ENCODE data around the gene DENND2A.

Gene DENND2A

DNA sequence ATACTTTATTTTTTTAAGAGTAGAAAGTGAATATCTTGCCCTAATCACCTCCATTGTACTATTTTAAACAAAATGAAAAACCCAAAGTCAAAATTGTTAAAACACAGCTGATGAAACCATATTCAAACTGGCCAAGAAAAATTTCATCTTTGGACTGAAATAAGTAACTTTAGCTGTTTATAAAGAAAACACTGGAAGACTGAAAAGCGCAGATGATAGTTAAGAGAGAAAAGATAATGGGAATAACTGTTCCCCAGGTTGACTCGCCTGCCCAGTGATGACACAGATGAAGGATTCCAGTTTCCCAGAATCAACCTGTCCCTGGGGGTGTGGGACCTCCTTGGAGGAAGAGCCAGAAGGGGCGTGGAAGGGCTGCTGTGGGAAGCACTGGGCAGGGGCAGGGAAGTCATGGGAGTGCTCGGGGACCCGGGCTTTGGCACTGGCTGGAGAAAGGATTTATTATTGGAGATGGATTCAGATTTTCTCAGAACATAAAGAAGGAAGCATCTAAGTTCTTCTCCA, 43.1 kb downstream of the DENND2A start:
- no peak overlapping the region for H3K4me3 Mint-ChIP-seq
- H3K27ac Mint-ChIP-seq = no peak overlapping the region
- no peaks in the 10 kb centered on the region for H3K36me3 Mint-ChIP-seq

DNA sequence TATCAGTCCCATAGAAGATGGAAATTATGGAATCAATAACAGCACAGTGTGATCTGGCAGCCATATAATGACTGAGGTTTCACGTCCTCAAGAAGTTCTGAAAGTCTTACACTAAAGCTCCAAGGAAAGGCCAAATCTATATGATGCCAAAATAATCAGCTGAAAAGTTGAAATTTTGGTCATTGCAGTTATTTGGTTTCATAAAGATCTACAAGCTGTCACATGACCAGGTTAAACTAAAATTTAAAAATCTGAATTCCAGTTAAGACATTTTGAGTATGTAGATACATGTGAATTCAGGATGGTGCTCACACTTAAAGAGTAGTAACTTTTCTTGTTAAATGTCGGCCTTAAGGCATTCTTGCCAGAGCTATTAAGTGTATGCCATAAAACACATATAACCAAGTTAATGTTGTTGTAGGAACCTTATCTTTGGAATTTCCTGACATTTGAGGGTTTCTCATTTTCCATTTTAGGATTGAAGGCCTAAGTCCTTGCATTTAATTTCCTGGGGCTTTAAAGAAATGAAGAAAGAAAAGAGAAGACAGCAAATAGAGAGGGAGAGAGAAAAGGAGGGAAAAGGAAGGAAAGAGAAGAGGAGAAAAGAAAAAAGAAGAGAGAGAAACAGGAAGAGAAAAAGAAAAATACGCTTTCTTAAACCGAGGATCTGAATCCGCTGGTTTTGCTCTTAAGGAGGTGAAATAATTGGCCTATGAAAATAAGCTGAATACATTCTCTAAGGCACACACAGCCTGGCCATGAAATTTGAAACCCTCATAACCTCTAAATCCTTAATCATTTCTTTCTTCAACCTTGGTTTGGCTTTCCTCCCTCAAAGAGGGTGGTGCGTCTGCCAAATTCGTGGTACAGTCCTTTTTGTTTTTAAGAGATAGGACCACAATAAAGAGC, 43.8 kb downstream of the DENND2A start:
- no peaks in the 10 kb centered on the region for H3K9me3 Mint-ChIP-seq (ENCODE audit: low read depth)
- no peaks in the 10 kb centered on the region for H3K36me3 Mint-ChIP-seq
- H3K4me1 Mint-ChIP-seq (ENCODE audit: low read depth) = peaks cover 5% of the 10 kb centered on the region
- H3K27ac Mint-ChIP-seq = no peak overlapping the region
- no peak overlapping the region for H3K4me3 Mint-ChIP-seq
- H3K27me3 Mint-ChIP-seq = peaks cover 3% of the 10 kb centered on the region

More for the DNA sequence above, 43.1 kb downstream of the DENND2A start:
- Mint-ChIP-seq H3K27me3 (peaks cover 5% of the 10 kb centered on the region), H3K9me3 (ENCODE audit: low read depth) (no peaks in the 10 kb centered on the region), H3K4me1 (ENCODE audit: low read depth) (peaks cover 5% of the 10 kb centered on the region)

DNA sequence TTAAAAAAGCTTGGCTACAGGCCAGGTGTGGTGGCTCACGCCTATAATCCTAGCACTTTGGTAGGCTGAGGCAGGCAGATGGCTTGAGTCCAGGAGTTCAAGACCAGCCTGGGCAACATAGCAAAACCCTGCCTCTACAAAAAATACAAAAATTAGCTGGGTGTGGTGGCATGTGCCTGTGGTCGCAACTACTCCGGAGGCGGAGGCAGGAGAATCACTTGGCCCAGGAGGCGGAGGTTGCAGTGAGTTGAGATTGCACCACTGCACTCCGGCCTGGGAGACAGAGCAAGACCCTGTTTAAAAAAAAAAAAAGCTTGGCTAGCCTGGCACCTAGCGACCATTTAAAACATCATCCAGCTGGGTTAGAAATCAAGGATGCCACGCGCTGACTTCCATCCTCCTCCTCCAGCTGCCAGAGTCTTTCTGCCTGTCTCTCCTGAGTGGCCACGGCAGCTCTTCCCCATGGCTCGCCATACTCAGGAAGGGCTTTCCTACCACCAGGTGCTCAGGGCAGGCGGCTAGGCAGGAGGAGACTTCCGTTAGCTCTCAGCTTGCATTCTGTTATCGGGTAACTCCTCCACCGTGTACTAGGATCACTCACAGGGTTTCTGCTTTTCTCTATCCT, 45.0 kb downstream of the DENND2A start:
- H3K4me1 Mint-ChIP-seq (ENCODE audit: low read depth) = peaks cover 5% of the 10 kb centered on the region
- H3K27me3 Mint-ChIP-seq = peaks cover 3% of the 10 kb centered on the region
- no peak overlapping the region for H3K4me3 Mint-ChIP-seq
- H3K27ac Mint-ChIP-seq = no peak overlapping the region
- H3K36me3 Mint-ChIP-seq = no peaks in the 10 kb centered on the region
- no peaks in the 10 kb centered on the region for H3K9me3 Mint-ChIP-seq (ENCODE audit: low read depth)

DNA sequence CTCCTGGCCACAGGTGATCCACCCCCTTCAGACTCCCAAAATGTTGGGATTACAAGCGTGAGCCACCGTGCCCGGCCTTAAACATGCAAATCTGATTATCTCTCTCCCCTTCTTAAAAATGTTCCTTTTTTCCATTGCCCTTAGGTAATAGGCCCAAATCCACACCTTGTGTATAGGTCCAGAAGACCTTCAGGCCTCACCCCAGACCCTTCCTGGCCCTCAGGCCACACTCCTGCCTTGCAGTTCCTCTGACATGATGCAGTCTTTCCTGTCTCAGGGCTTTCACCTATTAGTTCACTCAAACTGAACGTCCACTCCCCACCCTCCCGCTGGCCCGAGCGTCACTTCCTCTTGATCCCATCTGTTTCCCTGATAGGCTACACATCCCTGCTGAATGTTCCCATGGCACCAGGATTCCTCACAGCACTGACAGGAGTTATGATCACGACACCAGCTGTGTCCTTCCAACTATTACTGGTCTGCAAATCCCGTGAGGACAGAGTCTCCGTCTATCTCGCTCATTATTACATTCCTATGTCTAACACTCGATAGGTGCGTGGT, 46.4 kb downstream of the DENND2A start:
- Mint-ChIP-seq H3K27ac (no peak overlapping the region), H3K36me3 (no peaks in the 10 kb centered on the region), H3K4me3 (no peak overlapping the region), H3K9me3 (ENCODE audit: low read depth) (no peaks in the 10 kb centered on the region), H3K27me3 (peaks cover 3% of the 10 kb centered on the region), H3K4me1 (ENCODE audit: low read depth) (peaks cover 5% of the 10 kb centered on the region)

DNA sequence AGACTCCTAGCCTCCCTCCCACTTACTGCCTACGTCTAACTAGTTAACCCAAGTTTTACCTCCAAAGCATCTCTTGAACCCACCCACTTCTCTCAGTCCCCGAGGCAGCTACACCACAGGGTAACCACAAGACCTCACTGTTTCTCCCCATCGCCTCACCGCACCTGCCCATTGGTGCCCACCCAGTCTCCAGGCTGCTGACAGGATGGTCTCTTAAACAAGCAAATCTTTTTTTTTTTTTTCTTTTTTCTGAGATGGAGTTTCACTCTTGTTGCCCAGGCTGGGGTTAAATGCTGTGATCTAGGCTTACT, 47.0 kb downstream of the DENND2A start:
- H3K27ac Mint-ChIP-seq = no peak overlapping the region
- H3K9me3 Mint-ChIP-seq (ENCODE audit: low read depth) = no peaks in the 10 kb centered on the region
- peaks cover 3% of the 10 kb centered on the region for H3K27me3 Mint-ChIP-seq
- no peaks in the 10 kb centered on the region for H3K36me3 Mint-ChIP-seq
- peaks cover 5% of the 10 kb centered on the region for H3K4me1 Mint-ChIP-seq (ENCODE audit: low read depth)
- no peak overlapping the region for H3K4me3 Mint-ChIP-seq

DNA sequence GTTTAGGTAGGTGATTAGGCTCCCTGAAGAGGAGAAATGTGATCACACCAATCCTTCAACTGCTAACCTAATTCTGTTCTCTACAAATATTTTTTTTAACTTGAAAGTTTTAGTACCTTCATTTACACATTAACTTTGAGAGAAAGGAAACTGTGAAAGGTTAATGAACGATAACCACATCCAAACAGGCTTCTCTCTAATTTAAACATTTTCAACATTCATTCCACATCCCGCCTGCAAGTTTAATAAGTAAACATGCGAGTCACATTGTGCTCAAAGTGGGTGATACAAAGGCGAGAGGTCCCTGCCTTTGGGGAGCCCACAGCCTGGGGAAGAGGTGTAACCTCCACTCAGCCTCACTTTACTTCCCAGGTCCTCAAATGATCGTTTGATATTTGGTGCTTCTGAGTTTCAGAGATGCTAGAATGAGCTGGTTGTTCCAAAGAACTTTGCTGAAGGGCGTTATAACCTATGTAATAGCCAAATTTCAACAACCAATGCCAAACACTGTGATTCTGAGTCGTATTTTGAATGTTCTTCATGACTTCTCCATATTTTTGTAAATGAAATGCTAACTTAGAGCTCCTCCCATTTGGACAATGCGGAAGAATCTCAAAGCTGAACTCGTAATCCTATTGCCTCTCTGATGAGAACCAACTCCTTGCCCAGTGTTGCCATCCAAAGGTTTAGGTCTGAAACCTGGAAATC, 47.5 kb downstream of the DENND2A start:
- Mint-ChIP-seq H3K27ac (no peak overlapping the region), H3K4me1 (ENCODE audit: low read depth) (peaks cover 5% of the 10 kb centered on the region), H3K4me3 (no peak overlapping the region), H3K9me3 (ENCODE audit: low read depth) (no peaks in the 10 kb centered on the region), H3K36me3 (no peaks in the 10 kb centered on the region), H3K27me3 (peaks cover 3% of the 10 kb centered on the region)

DNA sequence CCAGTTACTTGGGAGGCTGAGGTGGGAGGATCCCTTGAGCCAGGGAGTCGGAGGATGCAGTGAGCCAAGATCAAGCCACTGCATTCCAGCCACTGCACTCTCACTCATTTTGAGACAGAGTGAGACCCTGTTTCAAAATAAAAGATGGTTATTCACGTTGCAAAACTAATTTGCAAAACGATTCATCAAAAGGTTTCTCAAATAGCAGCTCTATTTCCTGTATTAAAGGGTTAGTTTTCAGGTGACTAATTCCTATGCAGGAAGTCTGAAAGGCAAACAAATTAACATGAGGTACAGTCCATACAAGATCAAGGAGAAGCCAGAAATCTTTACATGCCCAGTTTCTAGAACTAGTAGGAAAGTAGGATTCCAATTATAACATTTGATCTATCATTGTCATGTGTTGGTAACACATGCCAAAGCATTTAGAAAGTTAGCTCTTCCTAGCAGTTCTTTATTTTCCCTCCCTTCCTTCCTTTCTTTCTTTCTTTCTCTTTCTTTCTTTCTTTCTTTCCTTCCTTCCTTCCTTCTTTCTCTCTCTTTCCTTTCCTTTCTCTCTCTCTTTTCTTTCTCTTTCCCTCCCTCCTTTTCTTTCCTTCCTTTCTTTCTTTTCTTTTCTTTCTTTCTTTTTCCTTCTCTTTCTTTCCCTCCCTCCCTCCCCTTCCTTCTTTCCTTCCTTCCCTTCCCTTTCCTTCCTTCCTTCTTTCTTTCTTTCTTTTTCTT, 49.3 kb downstream of the DENND2A start:
- peaks cover 4% of the 10 kb centered on the region for H3K27me3 Mint-ChIP-seq
- H3K9me3 Mint-ChIP-seq (ENCODE audit: low read depth) = no peaks in the 10 kb centered on the region
- peaks cover 5% of the 10 kb centered on the region for H3K4me1 Mint-ChIP-seq (ENCODE audit: low read depth)
- H3K4me3 Mint-ChIP-seq = no peak overlapping the region
- no peak overlapping the region for H3K27ac Mint-ChIP-seq
- H3K36me3 Mint-ChIP-seq = no peaks in the 10 kb centered on the region

DNA sequence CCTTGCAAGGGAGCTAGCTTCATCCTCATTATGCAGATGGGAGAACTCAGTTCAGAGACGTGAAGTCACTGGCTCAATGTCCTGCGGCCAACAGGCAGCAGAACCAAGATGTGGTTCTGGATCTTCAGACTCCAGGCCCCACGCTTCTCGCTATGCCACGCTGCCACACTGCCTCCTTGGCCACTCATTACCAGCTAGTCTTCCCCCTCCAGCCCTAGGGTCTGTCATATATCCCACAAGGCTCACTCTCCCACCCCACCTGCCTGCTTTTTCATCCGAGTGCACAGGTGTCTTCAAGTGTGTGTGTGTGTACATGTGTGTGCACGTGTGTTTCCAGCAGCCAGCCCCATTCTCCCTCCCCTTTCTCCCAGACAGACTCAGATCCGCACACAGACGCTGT, 53.4 kb downstream of the DENND2A start:
- Mint-ChIP-seq H3K27ac (no peak overlapping the region), H3K9me3 (ENCODE audit: low read depth) (no peaks in the 10 kb centered on the region), H3K4me1 (ENCODE audit: low read depth) (no peaks in the 10 kb centered on the region), H3K36me3 (no peaks in the 10 kb centered on the region), H3K4me3 (no peak overlapping the region), H3K27me3 (peaks cover 2% of the 10 kb centered on the region)

DNA sequence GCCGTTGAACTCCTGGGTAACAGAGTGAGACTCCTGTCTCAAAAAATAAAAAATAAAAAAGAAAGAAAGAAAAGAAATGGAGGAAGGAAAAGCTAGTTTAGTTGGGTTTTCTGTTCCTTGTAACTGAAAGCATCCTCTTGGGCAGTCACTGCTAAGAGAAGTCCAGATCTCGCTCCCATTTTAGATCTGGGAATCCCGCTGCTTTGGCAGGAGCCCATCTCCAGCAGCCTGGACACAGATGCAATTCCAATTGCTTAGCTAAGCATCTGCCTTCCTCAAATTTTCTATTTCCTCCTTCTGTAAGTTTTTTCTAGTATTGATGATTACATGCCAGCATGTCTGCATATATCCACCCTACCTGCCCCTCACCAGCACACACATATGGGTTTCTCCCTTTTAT, 54.1 kb downstream of the DENND2A start:
- Mint-ChIP-seq H3K36me3 (no peaks in the 10 kb centered on the region), H3K27me3 (peaks cover 2% of the 10 kb centered on the region), H3K4me1 (ENCODE audit: low read depth) (no peaks in the 10 kb centered on the region), H3K9me3 (ENCODE audit: low read depth) (no peaks in the 10 kb centered on the region), H3K4me3 (no peak overlapping the region), H3K27ac (no peak overlapping the region)

DNA sequence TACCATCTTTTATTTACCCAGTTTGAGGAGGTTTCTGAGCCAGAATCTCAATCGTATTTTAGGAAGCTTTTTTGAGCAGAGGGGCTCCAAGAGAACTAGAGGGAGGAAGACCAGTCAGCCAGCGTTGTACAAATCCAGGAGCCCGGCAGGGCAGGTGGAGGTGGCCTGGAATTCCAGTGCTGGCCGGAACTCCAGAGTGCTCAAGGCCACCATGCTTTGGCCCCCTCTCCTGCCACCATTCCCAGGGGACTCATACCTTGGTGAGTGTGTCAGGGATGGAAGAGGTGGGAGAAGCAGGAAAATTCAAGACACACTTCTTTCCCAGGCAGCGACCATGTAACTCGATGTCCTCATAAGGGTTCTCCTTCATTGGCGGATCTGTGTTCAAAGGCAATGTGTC, 55.3 kb downstream of the DENND2A start:
- H3K9me3 Mint-ChIP-seq (ENCODE audit: low read depth) = no peaks in the 10 kb centered on the region
- H3K27me3 Mint-ChIP-seq = peaks cover 2% of the 10 kb centered on the region
- H3K4me1 Mint-ChIP-seq (ENCODE audit: low read depth) = no peaks in the 10 kb centered on the region
- H3K4me3 Mint-ChIP-seq = no peak overlapping the region
- H3K36me3 Mint-ChIP-seq = no peaks in the 10 kb centered on the region
- H3K27ac Mint-ChIP-seq = no peak overlapping the region

DNA sequence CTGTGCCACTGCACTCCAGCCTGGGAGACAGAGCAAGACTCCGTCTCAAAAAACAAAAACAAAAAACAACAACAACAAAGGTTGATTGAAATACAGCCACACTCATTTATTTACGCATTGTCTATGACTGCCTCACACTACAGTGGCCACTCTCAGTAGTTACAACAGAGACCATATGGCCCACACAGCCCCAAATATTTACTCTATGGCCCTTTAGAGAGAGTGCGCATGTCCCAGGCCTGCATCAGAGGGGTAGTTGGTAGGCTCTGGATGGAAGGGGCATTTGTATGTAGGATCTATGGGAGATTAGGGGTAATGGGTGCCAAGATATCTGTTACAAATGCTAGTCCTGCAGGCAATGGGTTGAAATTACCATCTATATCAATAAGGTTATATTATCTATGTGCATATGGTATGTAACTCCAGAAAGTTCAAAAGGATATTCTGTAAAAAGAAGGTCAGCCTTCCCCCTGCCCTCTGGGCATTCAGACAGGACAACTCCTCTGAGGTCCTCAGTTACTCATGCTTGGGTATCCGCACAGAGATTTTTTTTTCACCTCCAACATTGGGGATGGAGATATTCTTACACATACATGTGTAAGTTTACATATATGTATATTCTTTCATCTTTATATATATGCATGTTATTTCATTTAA, 56.3 kb downstream of the DENND2A start:
- H3K4me1 Mint-ChIP-seq (ENCODE audit: low read depth) = no peaks in the 10 kb centered on the region
- H3K36me3 Mint-ChIP-seq = no peaks in the 10 kb centered on the region
- no peaks in the 10 kb centered on the region for H3K9me3 Mint-ChIP-seq (ENCODE audit: low read depth)
- H3K4me3 Mint-ChIP-seq = no peak overlapping the region
- peaks cover 2% of the 10 kb centered on the region for H3K27me3 Mint-ChIP-seq
- H3K27ac Mint-ChIP-seq = no peak overlapping the region

DNA sequence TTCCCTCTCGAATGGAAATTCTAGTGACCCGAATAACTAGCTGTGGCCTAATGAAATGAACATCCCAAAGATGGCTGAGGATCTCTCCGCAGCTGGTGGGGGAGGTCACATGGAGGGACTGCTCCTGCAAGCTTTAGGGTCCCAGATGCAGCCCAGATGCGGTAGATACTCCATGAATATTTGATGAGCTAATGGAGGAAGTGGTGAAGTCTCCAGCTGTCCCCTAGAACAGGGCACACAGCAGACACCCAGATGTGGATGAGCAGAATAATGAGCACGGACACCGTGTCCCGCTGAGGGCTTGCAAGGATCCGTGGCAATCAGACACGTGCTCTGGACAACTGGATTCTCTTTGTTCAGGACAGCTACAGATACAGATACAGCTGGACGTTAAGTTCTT, 59.2 kb downstream of the DENND2A start:
- H3K36me3 Mint-ChIP-seq = no peaks in the 10 kb centered on the region
- H3K27me3 Mint-ChIP-seq = no peaks in the 10 kb centered on the region
- no peak overlapping the region for H3K27ac Mint-ChIP-seq
- no peak overlapping the region for H3K4me3 Mint-ChIP-seq
- no peaks in the 10 kb centered on the region for H3K9me3 Mint-ChIP-seq (ENCODE audit: low read depth)
- no peaks in the 10 kb centered on the region for H3K4me1 Mint-ChIP-seq (ENCODE audit: low read depth)

DNA sequence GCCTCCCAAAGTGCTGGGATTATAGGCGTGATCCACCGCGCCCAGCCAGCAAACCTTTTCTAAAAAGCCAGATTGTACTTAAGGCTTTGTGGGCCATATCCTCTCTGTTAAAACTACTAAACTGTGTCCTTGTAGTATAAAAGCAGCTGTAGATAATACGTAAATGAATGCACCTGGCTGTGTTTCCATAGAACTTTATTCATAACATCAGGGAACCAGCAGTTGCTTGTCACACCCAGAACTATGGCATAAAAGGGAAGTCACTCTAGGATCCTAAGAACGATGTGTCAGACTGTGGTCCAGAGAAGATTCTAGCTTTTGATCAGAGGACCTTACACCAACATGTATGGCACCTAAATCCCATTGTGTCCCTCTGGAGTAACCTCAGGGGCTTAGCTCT, 63.0 kb downstream of the DENND2A start:
- Mint-ChIP-seq H3K27ac (no peak overlapping the region), H3K4me3 (no peak overlapping the region), H3K4me1 (ENCODE audit: low read depth) (no peaks in the 10 kb centered on the region), H3K9me3 (ENCODE audit: low read depth) (no peaks in the 10 kb centered on the region), H3K27me3 (no peaks in the 10 kb centered on the region), H3K36me3 (no peaks in the 10 kb centered on the region)

DNA sequence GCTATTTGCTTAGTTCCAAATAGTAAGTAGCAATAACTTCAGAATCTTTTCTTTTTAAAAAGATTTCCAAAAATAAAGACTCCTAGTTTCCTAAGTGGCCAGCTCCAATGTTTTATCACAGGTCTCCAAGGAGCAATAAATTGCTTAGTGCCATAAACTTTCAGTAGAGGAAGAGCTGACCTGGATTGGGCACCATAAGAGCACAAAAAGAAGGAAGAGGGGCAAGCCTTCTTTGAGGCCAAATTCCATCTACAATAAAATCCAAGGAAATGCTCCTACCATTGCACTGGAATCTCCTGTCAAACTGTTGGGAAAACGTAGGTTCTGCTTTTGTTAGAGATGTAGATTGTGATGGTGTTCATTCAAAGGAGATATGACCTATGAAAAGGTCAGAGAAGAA, 64.0 kb downstream of the DENND2A start:
- H3K27ac Mint-ChIP-seq = no peak overlapping the region
- H3K4me3 Mint-ChIP-seq = no peak overlapping the region
- H3K4me1 Mint-ChIP-seq (ENCODE audit: low read depth) = no peaks in the 10 kb centered on the region
- no peaks in the 10 kb centered on the region for H3K9me3 Mint-ChIP-seq (ENCODE audit: low read depth)
- H3K36me3 Mint-ChIP-seq = no peaks in the 10 kb centered on the region
- no peaks in the 10 kb centered on the region for H3K27me3 Mint-ChIP-seq

All from activated naive CD8-positive, alpha-beta T cell (primary cell).